IgD-negative memory B cell (primary cell): ENCODE data around the gene ABCA12. TPM values are rescaled to one million over a fixed set of nuclear protein-coding genes. Genes with fewer than 3 reads are reported as not detected.

Experiments
- H3K27ac Mint-ChIP-seq, 3 donors: one replicate each; pipeline ENCODE4 v1.8.0; 2020 to 2022; ENCODE audit warnings: mild to moderate bottlenecking in 3 of 3, mixed read lengths in 3 of 3, moderate library complexity in 1 of 3
- H3K27me3 Mint-ChIP-seq: one replicate; pipeline ENCODE4 v1.8.0; 2021; ENCODE audit warnings: mixed read lengths
- H3K36me3 Mint-ChIP-seq: one replicate; pipeline ENCODE4 v1.8.0; 2020; ENCODE audit warnings: mild to moderate bottlenecking, mixed read lengths
- H3K4me1 Mint-ChIP-seq, 3 donors: one replicate each; pipeline ENCODE4 v1.8.0; 2020 to 2022; ENCODE audit warnings: mixed read lengths in 3 of 3, mild to moderate bottlenecking in 1 of 3
- H3K4me3 Mint-ChIP-seq, 4 donors: one replicate each; pipeline ENCODE4 v1.8.0; 2020 to 2022; ENCODE audit warnings: mild to moderate bottlenecking in 4 of 4, mixed read lengths in 4 of 4, moderate library complexity in 3 of 4
- H3K9me3 Mint-ChIP-seq, 3 donors: one replicate each; pipeline ENCODE4 v1.8.0; 2020 to 2021; ENCODE audit warnings: mixed read lengths in 3 of 3, mild to moderate bottlenecking in 1 of 3
- polyA plus RNA-seq: library from polyadenylated mRNA; unstranded; fragments of 300-500 nt; fragmentation: Illumina TruSeq; gene quantifications from one replicate; pipeline ENCODE4 v1.2.3, GENCODE V29; 2021

Gene ABCA12
- polyA plus RNA-seq, 1 donor from 2014 or later, result not detected

DNA sequence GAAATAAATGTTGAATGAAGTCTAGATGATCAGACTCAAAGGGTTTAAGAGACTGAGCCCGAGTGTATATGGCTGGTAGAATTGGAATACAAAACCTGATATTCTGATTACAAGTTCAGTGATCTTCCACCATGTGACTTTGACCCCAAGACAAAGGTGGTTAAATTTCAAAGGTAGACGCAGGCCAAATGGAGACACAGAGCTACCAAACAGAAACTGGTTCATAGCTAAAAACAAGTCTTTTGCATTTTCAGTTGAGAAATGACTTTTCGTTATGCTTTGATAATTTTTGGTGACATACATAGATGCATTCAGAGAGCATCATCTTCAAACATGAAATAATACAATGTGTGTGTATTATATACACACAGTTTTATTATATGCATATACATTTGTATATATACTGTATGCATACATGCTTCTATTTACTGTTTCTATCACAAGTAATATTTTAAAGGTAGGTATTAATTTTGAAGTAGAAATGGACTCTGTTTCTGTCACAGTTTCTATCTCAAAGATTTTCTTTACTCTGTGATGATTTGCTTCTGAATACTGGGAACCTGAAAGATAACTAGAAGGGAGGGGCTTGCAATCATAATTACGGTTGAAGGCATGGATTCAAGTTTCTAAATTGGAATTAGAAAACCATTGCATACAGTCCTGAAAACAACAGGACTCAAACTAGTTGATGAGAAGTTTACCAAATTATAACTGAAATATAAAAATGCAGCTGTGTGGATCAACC, 142.3 kb downstream of the ABCA12 start:
- Mint-ChIP-seq H3K4me3 (no peak overlapping the region), H3K9me3 (no peaks in the 10 kb centered on the region), H3K4me1 (peaks cover 3 to 9% (median 6%) of the 10 kb centered on the region in 3 donors), H3K27me3 (no peaks in the 10 kb centered on the region), H3K36me3 (peaks cover 2% of the 10 kb centered on the region), H3K27ac (no peak overlapping the region)

DNA sequence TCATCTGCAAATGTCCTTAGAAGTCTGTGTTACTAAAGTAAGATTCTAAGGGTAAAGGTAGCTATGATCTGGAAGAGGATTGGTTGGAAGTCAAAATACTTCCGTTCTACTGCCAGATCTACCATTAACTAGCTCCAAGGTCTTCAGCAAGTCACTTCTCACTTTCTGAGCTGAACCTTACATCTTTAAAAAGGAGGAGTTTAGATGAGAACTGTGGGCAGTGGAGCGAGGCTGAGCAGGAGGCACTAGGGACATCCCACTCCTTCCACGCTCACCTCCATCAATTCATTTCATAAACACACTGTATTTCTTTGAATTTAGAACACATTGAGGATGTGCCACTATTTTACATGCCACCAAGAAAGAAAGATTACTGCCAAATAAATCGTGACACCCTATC, 143.0 kb downstream of the ABCA12 start:
- H3K9me3 Mint-ChIP-seq, result no peaks in the 10 kb centered on the region
- H3K4me3 Mint-ChIP-seq, result no peak overlapping the region
- H3K27me3 Mint-ChIP-seq, result peaks cover 1% of the 10 kb centered on the region
- H3K36me3 Mint-ChIP-seq, result peaks cover 2% of the 10 kb centered on the region
- H3K4me1 Mint-ChIP-seq, result peaks cover 3 to 9% (median 6%) of the 10 kb centered on the region in 3 donors
- H3K27ac Mint-ChIP-seq, result no peak overlapping the region

DNA sequence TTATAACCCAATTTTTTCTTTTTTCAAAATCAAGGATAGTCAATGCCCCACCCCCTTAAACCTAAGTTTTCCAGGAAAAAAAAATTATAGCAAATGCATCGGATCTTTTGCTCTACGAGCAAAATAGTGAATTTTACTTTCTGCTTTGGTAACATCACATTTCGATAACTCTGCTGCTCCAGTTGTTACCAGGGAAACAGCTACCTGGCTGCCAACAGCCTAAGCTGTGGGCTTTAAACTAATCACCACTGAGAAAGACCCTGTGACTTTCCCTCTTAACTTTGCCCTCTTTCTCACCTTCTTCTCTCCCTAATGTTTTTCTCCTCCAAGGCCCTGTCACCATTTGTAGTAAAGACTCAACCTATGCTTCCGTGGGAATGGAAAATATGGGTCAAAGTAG, 145.5 kb downstream of the ABCA12 start:
- Mint-ChIP-seq H3K4me1 (peaks cover 3 to 9% (median 6%) of the 10 kb centered on the region in 3 donors), H3K36me3 (peaks cover 2% of the 10 kb centered on the region), H3K4me3 (no peak overlapping the region), H3K27ac (no peak overlapping the region), H3K27me3 (peaks cover 2% of the 10 kb centered on the region), H3K9me3 (no peaks in the 10 kb centered on the region)

DNA sequence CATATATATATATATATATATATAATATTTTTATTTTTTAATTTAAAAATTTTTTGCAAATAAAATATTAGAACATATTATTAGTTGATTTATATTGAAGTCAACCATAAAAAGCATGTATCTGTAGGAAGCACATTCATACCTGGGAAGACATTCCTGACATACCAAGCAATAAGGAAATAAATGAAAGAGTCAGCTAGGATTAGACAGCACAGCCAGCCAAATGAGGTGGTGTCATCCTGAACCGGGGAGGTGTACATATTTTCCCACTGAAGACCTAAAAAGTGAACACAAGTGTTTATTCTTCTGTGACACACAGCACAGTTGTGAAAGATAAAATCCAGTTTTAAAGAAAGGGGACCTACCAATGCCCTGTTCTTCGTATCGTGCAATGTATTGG, 149.2 kb downstream of the ABCA12 start:
- Mint-ChIP-seq H3K36me3 (no peaks in the 10 kb centered on the region), H3K27ac (no peak overlapping the region), H3K9me3 (no peaks in the 10 kb centered on the region), H3K27me3 (peaks cover 2% of the 10 kb centered on the region), H3K4me1 (no peaks in the 10 kb centered on the region), H3K4me3 (no peak overlapping the region)

DNA sequence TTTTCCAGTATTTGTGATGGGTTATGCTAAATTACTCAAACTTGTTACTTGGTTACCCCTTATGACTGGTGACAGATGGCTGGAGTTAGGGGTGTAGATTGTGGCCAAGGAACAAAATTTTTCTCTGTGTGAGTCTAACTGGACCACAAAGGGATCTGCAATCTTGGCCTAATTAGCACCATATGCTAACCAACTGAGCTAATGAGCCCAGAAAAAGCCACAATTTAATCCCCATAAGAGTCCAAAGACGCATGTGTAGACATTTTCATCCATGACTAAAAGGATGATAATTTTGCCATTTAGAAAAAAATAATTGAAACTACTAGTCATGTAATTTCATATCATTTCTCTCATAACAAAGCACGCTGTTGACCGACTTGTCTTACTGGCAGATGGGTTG, 151.2 kb downstream of the ABCA12 start:
- Mint-ChIP-seq H3K27me3 (peaks cover 3% of the 10 kb centered on the region), H3K9me3 (no peaks in the 10 kb centered on the region), H3K27ac (no peak overlapping the region), H3K4me3 (no peak overlapping the region), H3K4me1 (no peaks in the 10 kb centered on the region), H3K36me3 (no peaks in the 10 kb centered on the region)

DNA sequence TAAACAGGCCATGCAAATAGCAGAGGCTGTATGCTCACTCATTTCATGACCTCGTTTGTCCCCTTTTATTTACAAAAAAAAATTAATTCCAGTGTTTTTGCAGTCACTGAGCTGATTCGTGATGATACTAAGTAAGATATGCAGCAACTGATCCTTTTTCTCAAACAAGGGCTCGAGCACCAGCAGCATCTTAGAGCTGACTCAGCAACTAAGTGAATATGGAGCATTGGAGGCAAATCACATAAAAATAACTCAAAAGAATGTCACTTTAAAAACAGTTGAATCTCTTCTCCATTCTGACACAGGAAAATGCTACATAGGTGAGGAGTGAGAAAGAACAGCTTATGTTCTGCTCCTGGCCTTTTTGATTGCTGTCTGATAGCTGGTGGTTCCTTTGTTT, 152.8 kb downstream of the ABCA12 start:
- no peaks in the 10 kb centered on the region for H3K9me3 Mint-ChIP-seq
- H3K4me3 Mint-ChIP-seq, result no peak overlapping the region
- H3K27ac Mint-ChIP-seq, result no peak overlapping the region
- H3K36me3 Mint-ChIP-seq, result no peaks in the 10 kb centered on the region
- H3K27me3 Mint-ChIP-seq, result peaks cover 3% of the 10 kb centered on the region
- no peaks in the 10 kb centered on the region for H3K4me1 Mint-ChIP-seq

DNA sequence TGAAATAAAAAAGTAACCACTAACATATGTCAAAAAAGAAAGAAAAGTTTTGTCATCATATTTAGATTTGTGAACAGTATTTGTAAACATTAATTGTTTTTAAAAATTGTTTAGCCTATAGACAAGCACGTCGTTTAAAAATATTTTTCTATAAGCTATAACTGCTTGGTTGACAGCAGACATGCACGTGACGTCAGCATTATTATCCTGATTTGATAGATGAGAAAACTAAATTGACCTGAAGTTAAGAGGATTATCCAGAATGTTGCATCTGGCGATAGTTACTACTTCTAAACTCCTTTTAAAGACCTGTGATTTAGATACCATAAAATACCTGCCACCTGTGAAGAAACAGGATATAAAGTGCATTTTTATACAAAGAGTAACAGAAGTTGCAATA, 172.0 kb downstream of the ABCA12 start:
- Mint-ChIP-seq H3K4me1 (peaks cover 0 to 1% (median 0%) of the 10 kb centered on the region in 3 donors), H3K27ac (no peak overlapping the region), H3K36me3 (no peaks in the 10 kb centered on the region), H3K27me3 (no peaks in the 10 kb centered on the region), H3K9me3 (peaks cover 0 to 4% (median 4%) of the 10 kb centered on the region in 3 donors), H3K4me3 (no peak overlapping the region)

DNA sequence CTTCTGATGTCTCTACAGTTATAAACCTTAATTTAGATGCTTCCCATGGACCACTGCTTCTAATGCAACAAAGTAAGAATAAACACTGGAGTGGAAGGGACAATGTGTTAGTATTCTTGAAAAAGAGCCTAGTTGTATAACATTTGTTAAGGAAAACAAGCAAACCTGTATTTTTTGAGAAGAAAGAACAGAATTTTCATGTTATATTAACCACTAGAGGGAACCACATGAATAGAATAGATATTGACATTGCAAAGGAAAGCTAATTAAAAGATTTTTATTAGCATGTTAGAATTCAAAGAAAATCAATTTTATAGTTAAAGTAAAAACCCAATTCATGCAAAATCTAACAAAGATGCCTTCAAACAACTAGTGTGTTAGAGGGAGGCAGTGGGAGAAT, 177.7 kb downstream of the ABCA12 start:
- H3K4me1 Mint-ChIP-seq, result no peaks in the 10 kb centered on the region
- no peak overlapping the region for H3K4me3 Mint-ChIP-seq
- no peaks in the 10 kb centered on the region for H3K36me3 Mint-ChIP-seq
- no peaks in the 10 kb centered on the region for H3K27me3 Mint-ChIP-seq
- H3K9me3 Mint-ChIP-seq, result peaks cover 0 to 4% (median 4%) of the 10 kb centered on the region in 3 donors
- H3K27ac Mint-ChIP-seq, result no peak overlapping the region

DNA sequence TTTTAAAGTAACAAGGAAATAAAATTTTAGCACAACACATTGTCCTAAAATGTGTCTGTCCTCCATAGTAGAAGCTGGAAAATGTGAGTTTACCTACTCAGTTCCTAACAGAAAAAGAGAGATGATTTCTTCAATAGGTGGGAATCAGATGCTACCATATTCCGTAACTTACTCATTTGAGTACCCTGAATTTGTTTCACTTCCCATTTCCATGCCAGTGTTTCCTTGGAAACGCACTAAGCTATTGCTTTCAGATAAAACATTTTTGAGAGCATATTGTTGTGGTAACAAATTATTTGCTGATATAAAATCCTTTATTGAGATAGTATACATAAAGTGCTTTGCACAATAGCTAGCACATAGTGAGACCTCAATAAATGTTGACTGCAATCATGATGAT, 191.5 kb downstream of the ABCA12 start:
- Mint-ChIP-seq H3K9me3 (no peaks in the 10 kb centered on the region), H3K36me3 (no peaks in the 10 kb centered on the region), H3K27me3 (no peaks in the 10 kb centered on the region), H3K27ac (no peak overlapping the region), H3K4me3 (no peak overlapping the region), H3K4me1 (no peaks in the 10 kb centered on the region)

DNA sequence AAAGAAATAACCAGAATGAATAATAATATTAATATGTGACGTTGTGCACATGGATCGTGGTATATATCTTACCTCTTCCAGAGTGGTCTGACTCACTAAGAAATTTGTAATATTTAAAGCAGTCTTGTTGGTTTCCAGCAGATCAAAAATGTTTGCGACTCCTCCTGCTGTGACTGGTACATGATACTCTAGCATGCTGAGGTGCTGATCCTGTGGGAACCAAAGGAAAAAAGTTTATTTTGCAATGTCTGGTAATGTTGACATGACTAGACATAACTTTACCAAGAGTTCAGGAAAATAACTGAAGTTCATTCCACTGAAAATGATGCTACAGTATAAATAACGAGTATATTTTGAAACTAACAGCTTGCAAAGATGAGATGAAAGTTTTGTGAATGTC, 204.4 kb downstream of the ABCA12 start:
- no peaks in the 10 kb centered on the region for H3K27me3 Mint-ChIP-seq
- H3K4me3 Mint-ChIP-seq, result no peak overlapping the region
- H3K36me3 Mint-ChIP-seq, result no peaks in the 10 kb centered on the region
- no peaks in the 10 kb centered on the region for H3K9me3 Mint-ChIP-seq
- no peak overlapping the region for H3K27ac Mint-ChIP-seq
- no peaks in the 10 kb centered on the region for H3K4me1 Mint-ChIP-seq

DNA sequence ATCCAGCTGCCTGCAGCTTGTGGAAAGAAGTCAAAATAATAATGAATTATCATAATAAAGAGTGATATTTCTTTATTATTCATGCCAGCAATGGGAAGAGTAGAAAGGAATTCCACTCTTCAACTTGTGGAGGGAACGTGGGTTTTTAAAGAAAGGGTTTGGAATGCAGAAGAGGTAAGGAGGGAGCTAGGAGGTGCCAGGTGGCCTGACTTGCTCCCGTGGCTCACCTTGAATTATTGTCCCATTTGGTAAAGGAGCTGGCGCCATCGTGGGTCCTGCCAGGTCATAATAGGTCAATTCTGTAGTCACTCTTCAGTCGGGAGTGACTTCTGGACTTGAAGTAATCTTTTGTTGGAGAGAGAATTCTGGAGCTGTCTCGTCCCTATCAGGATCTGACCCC, 233.8 kb downstream of the ABCA12 start:
- H3K4me1 Mint-ChIP-seq, result no peaks in the 10 kb centered on the region
- H3K4me3 Mint-ChIP-seq, result no peak overlapping the region
- H3K27me3 Mint-ChIP-seq, result no peaks in the 10 kb centered on the region
- no peaks in the 10 kb centered on the region for H3K36me3 Mint-ChIP-seq
- no peak overlapping the region for H3K27ac Mint-ChIP-seq
- H3K9me3 Mint-ChIP-seq, result no peaks in the 10 kb centered on the region

DNA sequence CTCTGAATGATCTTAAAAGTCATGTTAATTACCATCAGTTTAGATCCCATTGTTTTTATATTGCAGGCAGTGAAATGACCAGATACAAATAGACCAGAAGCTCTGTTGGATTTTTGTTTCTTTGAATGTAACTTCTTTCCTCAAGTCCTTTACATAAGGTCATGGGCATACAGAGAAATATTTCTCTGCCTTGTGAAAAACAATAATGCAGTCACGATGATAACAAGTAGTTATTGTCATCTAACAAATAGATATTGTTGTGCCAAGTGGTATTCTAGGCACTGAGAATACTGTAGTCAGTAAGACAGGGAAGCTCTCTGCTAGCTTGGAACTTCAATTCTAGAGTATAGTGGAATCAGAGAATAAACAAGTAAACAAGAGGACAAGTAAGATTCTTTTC, 234.2 kb downstream of the ABCA12 start:
- no peak overlapping the region for H3K4me3 Mint-ChIP-seq
- H3K27ac Mint-ChIP-seq, result no peak overlapping the region
- no peaks in the 10 kb centered on the region for H3K4me1 Mint-ChIP-seq
- no peaks in the 10 kb centered on the region for H3K9me3 Mint-ChIP-seq
- H3K27me3 Mint-ChIP-seq, result no peaks in the 10 kb centered on the region
- H3K36me3 Mint-ChIP-seq, result no peaks in the 10 kb centered on the region

DNA sequence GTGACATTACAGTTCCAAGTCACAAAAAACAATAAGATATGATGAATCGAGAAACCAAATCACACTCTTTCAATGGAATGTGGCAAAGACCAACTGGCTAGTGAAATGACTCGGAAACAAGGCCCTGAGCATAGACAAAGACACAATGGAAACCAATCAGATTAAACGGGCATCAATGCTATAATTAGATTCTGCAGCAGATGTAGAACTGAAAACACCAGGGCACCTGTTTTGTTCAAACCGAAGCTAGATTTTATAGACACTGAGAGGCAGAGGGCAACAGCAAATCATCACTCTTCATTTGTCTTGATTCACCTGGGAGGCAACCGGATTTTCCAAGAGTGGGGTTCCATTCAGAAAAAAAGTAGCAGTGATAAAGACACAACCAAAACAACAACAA, 236.1 kb downstream of the ABCA12 start:
- no peaks in the 10 kb centered on the region for H3K9me3 Mint-ChIP-seq
- H3K36me3 Mint-ChIP-seq, result no peaks in the 10 kb centered on the region
- no peak overlapping the region for H3K27ac Mint-ChIP-seq
- H3K4me1 Mint-ChIP-seq, result peaks cover 0 to 1% (median 0%) of the 10 kb centered on the region in 3 donors
- no peak overlapping the region for H3K4me3 Mint-ChIP-seq
- H3K27me3 Mint-ChIP-seq, result no peaks in the 10 kb centered on the region

DNA sequence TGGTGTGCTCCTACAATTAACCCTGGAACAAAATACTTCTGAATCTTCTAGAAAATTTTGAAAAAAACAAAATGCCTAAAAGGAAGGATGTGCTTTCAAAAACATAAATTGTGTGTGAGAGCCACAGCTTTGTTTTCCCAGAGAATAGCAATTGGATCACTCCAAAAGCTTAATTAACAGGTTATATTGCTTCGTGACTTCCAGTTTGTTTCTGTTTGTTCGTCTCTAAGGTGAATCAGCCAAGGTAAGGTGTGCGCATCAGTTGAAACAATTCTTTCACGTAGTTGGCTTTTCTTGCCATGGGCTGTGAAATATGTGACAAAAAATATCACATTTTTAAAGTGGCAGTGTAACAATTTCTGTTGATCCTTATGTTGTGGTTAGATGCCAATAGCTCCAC, 238.7 kb downstream of the ABCA12 start:
- H3K27me3 Mint-ChIP-seq, result peaks cover 7% of the 10 kb centered on the region
- H3K27ac Mint-ChIP-seq, result no peak overlapping the region
- H3K4me3 Mint-ChIP-seq, result no peak overlapping the region
- H3K9me3 Mint-ChIP-seq, result no peaks in the 10 kb centered on the region
- peaks cover 0 to 1% (median 0%) of the 10 kb centered on the region in 3 donors for H3K4me1 Mint-ChIP-seq
- H3K36me3 Mint-ChIP-seq, result no peaks in the 10 kb centered on the region

DNA sequence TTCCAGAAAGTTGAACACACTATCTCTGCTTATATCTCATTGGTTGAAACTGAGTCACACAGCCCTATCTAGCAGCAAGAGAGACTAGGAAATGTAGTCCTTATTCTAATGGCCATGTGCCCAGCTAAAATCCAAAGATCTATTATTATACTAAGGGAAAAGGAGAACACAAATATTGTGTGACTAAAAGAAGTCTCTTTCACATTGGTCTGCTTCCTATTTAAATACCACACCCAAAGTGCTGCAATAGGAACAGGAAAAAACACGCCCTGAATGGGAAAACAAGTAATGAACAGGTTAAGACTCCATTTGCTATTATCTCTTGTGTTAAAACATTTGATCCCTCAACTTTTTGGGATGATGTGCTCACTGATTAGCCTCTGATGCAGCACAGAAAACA, 242.2 kb downstream of the ABCA12 start:
- H3K36me3 Mint-ChIP-seq, result no peaks in the 10 kb centered on the region
- peaks cover 7% of the 10 kb centered on the region for H3K27me3 Mint-ChIP-seq
- H3K27ac Mint-ChIP-seq, result no peak overlapping the region
- H3K4me1 Mint-ChIP-seq, result peaks cover 0 to 1% (median 0%) of the 10 kb centered on the region in 3 donors
- no peak overlapping the region for H3K4me3 Mint-ChIP-seq
- no peaks in the 10 kb centered on the region for H3K9me3 Mint-ChIP-seq

DNA sequence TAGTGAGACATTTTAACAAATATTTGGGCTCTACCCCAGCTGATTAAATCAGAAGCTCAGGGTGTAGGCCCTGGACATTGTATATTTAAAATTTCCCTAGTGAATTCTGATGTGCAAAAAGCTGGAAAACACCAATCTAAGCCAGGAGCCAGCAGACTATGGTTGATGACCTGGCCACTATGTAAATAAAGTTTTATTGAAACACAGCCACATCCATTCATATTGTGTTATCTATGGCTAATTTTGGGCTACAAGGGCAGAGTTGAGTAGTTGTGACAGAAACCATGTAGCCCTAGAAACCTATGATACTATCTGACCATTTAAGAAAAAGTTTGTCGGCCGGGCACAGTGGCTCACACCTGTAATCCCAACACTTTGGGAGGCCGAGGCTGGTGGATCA, 243.0 kb downstream of the ABCA12 start:
- no peak overlapping the region for H3K4me3 Mint-ChIP-seq
- H3K36me3 Mint-ChIP-seq, result no peaks in the 10 kb centered on the region
- H3K9me3 Mint-ChIP-seq, result no peaks in the 10 kb centered on the region
- peaks cover 0 to 1% (median 0%) of the 10 kb centered on the region in 3 donors for H3K4me1 Mint-ChIP-seq
- H3K27ac Mint-ChIP-seq, result no peak overlapping the region
- H3K27me3 Mint-ChIP-seq, result peaks cover 7% of the 10 kb centered on the region
